GM21723 (cell line): Measurements from ENCODE around the gene SPDYE4.

Experiments used
- ATAC-seq: cut with Tn5 transposase; IDR thresholded peaks from one replicate; pipeline ENCODE4 v1.9.1; 2021; ENCODE audit warnings: mild to moderate bottlenecking, moderate library complexity; ENCODE audit not compliant: unreplicated experiment

SPDYE4 gene

GRCh38 chr17:8785547-8786413 lies 27.4 kb upstream of the SPDYE4 start:
- ATAC-seq: no peak

DNA sequence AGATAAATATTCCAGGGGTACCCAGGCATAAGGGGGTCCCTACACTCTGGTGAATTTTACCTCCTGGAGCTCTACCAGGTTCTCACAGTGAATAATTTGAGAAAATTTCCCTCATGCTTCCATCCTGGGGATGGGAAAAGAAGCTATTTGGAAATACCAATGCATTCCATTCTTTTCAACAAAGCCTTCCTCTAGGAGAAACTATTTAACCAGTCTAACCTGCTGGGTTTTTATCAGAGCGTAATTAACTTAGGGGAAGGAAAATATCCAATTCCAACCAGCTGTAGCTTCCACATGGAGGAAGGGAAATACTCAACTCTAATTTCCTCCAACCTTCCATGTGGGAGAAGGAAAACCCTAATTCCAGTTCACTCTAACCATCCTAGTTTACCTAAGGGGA lies 23.8 kb upstream of the SPDYE4 start:
- no peak for ATAC-seq

DNA sequence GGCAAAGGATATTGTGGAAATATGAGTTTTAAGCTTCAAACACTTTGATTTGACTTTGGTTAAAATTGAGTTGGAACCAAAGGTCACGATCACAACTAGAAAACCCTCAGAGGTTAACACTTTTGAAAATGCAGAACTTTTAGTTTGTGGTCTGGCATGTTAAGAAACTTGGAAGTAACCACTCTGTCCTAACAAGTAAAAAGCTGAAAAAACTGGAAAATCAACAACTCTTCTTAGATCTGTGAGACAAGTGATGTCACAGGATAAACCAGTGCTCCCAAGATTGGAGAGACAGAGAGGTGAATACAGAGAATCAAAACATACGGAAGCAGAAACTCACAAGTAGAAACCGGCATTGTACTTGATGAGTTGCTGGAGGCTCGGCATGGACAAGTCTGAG lies 23.4 kb upstream of the SPDYE4 start:
- no peak for ATAC-seq

GRCh38 chr17:8776881-8777280 lies 18.5 kb upstream of the SPDYE4 start:
- ATAC-seq: no peak

- no peak for ATAC-seq
Observed at GRCh38 chr17:8776248-8776647, 17.9 kb upstream of the SPDYE4 start.

DNA sequence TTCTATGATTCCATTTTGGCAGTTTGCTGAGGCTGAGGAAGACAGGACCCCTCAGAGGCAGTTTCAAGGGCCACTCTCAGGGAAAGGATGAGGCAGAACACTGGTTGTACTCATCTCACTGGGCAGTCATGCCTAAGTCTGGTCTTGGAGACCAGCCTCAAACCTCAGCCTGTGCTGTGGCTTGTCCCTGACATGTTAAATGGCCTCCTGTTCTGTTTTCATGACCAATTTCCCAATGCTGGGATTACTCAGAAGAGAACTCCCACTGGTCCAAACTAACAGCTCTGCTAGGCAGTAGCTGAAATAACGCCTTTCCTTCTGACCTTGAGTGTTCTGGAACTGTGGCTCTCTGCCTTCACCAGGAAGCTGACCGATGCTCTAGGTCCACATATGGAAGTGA lies 8.4 kb upstream of the SPDYE4 start:
- ATAC-seq: no peak

DNA sequence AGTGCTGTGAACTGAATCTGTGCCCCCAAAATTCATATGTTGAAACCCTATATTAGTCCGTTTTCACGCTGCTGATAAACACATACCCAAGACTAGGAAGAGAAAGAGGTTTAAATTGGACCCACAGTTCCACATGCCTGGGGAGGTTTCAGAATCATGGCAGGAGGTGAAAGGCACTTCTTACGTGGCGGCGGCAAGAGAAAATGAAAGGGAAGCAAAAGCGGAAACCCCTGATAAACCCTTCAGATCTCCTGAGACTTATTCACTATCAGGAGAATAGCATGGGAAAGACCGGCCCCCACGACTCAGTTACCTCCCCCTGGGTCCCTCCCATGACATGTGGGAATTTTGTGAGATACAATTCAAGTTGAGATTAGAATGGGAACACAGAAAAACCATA lies 3.7 kb upstream of the SPDYE4 start:
- no peak for ATAC-seq

DNA sequence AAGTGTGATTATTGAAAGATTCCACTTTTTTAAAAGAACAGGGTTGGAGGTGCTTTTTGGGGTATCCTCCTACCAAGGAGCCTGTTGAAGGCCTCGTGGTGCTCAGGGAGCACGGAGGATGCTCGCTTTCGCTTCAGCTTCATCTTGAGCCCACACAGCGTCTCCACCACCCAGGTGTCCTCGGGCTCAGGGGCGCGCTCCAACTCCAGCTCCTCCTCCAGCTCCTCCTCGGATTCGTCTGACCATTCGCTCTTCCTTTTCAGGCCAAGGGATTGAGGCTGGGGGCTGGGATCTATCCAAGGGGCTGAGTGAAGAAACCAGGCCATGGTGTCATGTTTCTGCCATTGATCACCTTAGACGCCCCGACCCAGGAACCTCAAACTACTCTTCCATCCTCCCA lies 1.2 kb downstream of the SPDYE4 start:
- no peak for ATAC-seq

DNA sequence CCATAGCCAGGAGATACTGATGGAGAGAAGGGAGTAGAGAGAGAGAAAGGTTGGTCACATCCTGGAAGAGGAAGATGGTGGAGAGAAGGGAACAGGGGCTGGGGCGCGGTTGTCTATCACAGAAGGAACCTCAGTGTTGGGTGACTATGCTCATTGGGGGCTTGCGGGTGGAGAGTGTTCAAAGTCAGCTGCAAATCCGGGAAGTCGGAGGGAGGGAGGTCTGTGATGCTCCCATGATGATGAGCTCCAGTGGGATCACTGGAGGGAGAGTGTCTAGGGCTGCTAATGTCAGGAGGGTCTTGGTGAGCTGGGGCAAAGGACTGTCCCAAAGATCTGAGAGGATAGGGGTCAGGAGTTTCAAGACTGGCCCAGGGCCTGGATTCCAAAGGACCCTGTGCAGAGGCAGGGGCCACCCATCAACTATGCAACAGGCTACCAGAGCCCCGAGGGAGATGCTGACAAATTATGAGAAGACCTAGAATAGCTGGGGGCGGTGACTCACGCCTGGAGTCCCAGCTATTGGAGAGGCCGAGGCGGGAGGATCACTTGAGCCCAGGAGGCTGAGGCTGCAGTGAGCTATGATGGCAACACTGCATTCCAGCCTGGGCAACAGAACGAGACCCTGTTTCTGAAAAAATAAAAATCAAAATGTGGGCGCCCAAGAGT lies 2.6 kb downstream of the SPDYE4 start:
- ATAC-seq: no peak

DNA sequence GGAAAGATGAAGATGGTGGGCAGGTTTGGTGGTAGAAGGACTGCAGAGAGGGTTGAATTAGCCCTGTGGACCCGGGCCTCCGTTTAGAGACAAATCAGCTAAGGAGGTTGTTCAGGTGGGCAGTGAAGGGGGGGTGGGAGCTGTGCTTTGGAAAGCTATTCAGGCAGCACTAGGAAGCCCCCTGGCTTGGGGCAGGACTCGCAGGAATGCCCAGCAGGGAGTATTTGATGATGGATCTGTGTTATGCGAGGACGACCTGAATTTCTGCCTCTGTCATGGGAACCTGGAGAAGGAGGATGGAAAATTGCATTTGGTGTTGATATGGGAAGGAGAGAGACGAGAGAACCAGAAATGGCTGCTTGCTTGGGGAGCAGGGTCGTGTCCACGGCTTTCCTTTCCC lies 3.5 kb downstream of the SPDYE4 start:
- no peak for ATAC-seq

- no peak for ATAC-seq
Observed at GRCh38 chr17:8753976-8754440, 4.3 kb downstream of the SPDYE4 start.

DNA sequence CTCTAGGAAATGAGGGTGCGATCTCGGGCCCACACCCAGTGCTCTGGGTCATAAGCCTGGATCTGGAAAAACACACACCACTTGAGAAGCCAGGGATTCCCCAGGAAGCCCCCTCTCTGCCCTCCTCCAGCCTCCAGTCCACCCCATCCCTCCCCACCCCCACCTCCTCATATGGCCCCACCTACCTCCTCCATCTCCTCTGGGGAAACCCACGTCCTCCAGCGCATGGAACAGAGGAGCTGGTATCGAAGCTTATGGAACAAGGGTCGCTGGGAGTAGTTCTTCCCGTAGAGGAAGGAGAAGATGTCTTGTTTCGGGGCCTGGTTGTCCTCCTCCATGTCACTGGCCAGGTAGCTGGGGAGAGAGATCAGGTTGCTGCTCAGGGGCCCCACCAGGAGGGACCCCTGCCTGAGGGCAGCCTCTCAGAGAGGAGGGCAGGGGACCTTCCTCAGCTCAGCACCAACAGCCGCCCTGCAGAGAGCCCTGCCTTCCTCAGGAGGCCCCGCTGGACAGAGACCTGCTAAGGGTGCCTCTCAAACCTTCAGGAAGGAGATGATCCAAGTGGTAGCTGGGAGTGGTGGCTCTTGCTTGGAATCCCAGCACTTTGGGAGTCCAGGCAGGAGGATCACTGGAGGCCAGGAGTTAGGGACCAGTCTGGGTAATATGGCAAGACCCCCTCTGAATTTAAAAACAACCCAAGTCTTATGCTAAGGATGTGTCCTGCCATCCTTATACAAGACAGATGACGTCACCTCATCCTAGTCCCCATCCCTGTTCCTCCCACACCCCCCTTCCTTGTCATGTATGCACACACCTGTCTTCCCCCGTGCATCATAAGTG lies 5.0 kb downstream of the SPDYE4 start:
- ATAC-seq: no peak

DNA sequence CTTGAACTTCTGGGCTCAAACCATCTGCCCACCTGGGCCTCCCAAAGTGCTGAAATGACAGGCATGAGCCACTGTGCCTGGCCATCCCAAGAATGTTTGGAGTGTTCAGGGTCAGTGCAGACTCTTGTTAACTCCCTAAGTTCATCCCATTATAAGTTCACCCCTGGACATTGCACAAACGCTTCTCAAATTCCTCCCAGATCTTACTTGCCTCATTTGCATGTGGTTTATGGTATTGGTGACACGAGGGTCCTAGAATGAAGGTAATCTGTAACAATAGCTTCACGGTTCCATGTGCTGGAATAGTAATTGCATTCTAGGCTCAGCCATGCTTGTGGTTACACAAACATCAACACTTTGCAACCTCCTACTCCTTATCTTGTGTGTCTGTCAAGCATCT lies 8.7 kb downstream of the SPDYE4 start:
- no peak for ATAC-seq

DNA sequence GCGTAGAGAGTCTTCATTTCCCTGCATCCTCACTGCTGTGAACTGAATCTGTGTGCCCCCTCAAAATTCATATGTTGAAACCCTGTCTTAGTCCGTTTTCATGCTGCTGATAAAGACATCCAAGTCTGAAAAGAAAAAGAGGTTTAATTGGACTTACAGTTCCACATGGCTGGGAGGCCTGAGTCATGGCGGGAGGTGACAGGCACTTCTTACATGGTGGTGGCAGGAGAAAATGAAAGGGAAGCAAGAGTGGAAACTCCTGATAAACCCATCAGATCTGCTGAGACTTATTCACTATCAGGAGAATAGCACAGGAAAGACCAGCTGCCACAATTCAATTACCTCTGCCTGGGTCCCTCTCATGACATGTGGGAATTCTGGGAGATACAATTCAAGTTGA lies 10.6 kb downstream of the SPDYE4 start:
- no peak for ATAC-seq

DNA sequence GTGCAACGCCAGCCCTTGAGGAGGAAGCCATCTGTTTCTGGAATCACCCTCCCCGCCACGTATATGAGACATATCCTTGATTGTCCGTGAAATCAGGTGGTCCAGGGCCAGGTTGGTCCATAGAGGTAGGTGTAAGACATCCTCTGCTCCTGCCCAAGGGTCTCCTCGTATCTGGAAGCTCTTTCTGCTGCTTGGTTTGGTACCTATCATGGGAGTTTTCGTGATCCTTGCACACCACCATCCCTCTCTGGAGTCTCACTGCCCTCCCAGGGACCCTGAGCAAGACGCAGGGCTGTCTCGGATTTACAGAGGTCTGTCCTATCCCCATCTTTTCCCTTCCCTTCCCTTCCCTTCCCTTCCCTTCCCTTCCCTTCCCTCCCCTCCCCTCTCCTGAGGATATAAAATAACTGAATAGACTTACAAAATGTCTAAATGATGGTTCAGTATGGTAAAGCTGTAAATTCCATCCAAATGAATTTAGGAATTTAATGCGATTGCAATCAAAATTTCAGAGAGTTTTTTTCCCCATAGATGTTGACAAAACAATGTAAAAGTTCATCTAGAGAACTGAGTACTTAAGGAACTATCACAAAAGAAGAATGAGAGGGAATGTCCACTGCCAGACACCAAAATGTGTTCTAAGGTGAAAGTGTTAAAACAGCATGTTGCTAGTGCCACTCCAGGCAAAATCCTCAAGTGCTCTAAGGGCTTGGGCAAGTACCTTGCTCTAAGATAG lies 11.7 kb downstream of the SPDYE4 start:
- ATAC-seq: no peak

GRCh38 chr17:8745586-8746500 lies 12.5 kb downstream of the SPDYE4 start:
- ATAC-seq: peak; percentile 63

DNA sequence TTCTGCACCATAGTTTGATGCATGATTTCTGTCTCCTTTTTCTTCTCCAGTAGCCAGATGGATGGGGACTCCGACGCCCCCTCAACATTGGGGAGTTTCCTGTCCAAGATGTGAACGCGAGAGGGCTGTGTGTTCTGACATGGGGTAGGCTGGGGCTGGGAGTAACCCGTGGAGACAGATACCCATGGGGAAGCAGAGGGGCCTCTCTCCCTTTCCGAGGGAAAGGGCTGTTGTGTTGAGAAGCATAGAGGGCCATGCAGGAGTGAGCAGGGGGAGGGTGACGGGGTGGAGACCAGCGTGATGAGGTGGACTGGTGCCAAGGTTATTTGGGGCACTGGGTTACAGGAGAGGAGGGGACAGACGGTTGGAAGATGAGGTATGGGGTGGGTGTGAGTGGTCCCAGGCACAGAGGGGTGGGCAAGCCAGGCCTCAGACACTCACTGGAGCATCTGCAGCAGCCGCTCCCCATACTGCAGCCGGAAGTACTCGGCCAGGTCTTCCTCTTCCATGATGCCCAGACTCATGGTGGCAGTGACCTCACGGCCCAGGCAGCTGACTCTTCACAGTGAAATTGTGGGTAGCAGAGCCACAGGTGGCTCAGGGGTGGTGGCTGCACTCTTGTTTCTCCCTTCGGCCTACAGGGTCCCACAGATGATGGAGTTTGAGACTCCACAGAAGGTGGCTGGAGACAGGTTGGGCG lies 14.1 kb downstream of the SPDYE4 start:
- ATAC-seq: no peak

- no peak for ATAC-seq
Observed at GRCh38 chr17:8742819-8743218, 15.5 kb downstream of the SPDYE4 start.

DNA sequence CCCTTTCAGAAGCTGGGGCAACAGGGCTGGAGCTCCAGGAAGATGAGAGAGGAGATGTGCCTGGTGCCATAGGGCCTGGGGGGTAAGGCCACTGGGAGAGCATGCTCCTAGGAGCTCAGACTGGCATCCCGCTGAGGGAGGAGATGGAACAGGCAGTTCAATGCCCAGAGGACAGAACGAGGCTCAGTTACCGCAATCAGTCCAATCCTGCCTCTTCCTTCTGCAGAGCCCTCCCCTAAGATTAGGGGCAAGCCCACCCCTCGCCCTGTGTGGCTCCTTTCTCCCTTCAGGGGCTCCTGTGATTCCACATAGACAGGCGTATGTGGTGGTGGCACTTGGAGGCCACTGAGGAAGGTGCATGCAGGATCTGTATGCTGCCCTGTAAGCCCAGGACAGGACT lies 16.1 kb downstream of the SPDYE4 start:
- ATAC-seq: no peak
